Loucy (cell line): Measurements from ENCODE around the gene FBXO44.

Source experiments
- H2AFZ ChIP-seq: fragments of 200-600 bp; sonication (generic); 2 replicates; pipeline ENCODE4 v1.6.0; 2016; ENCODE audit warnings: antibody characterized with exemption, mild to moderate bottlenecking, low read length, moderate library complexity
- H3F3A ChIP-seq: fragments of 200-600 bp; 2 replicates; pipeline ENCODE4 v1.6.0; 2016; ENCODE audit warnings: antibody characterized with exemption, low read depth, mild to moderate bottlenecking
- H3K27me3 ChIP-seq: fragments of 200-600 bp; sonication (generic); 2 replicates; pipeline ENCODE4 v1.6.1; 2014; ENCODE audit warnings: low read length, mild to moderate bottlenecking; ENCODE audit not compliant: insufficient read depth, poor library complexity, severe bottlenecking
- H3K36me3 ChIP-seq: fragments of 200-600 bp; sonication (generic); 2 replicates; pipeline ENCODE4 v1.6.1; 2016; ENCODE audit warnings: low read length; ENCODE audit not compliant: insufficient read depth
- H3K4me1 ChIP-seq: fragments of 200-600 bp; sonication (generic); 2 replicates; pipeline ENCODE4 v1.5.1; 2014; ENCODE audit warnings: low read length, mild to moderate bottlenecking; ENCODE audit not compliant: insufficient read depth, poor library complexity, severe bottlenecking
- H3K4me2 ChIP-seq: fragments of 200-600 bp; sonication (generic); 2 replicates; pipeline ENCODE4 v1.6.0; 2014; ENCODE audit warnings: antibody characterized with exemption, low read length, low read depth, mild to moderate bottlenecking; ENCODE audit not compliant: poor library complexity, severe bottlenecking
- H3K4me3 ChIP-seq: fragments of 200-600 bp; sonication (generic); 2 replicates; pipeline ENCODE4 v1.5.1; 2014; ENCODE audit warnings: low read length, mild to moderate bottlenecking, mixed read lengths; ENCODE audit not compliant: poor library complexity, severe bottlenecking
- H3K79me2 ChIP-seq: fragments of 200-600 bp; sonication (generic); 2 replicates; pipeline ENCODE4 v1.6.1; 2014; ENCODE audit warnings: low read length; ENCODE audit not compliant: insufficient read depth
- H3K9ac ChIP-seq: fragments of 200-600 bp; sonication (generic); 2 replicates; pipeline ENCODE4 v1.6.0; 2014; ENCODE audit warnings: mild to moderate bottlenecking, low read depth, low read length, moderate library complexity; ENCODE audit not compliant: poor library complexity, severe bottlenecking
- H3K9me2 ChIP-seq: fragments of 200-600 bp; sonication (generic); replicated peaks from 2 replicates; pipeline ENCODE4 v1.6.1; 2016; ENCODE audit warnings: low read depth, low read length, mixed read lengths
- H3K9me3 ChIP-seq: fragments of 200-600 bp; sonication (generic); 2 replicates; pipeline ENCODE4 v1.6.1; 2014; ENCODE audit warnings: mild to moderate bottlenecking, antibody characterized with exemption, low read length, low read depth; ENCODE audit not compliant: insufficient read depth
- H4K20me1 ChIP-seq: fragments of 200-600 bp; sonication (generic); 2 replicates; pipeline ENCODE4 v1.6.0; 2014; ENCODE audit warnings: antibody characterized with exemption, low read length, mild to moderate bottlenecking; ENCODE audit not compliant: insufficient read depth, poor library complexity, severe bottlenecking
- CTCF ChIP-seq: fragments of 200-600 bp; sonication (generic); conservative IDR thresholded peaks from 2 replicates; pipeline ENCODE4 v1.5.1; 2014; ENCODE audit warnings: mild to moderate bottlenecking, antibody characterized with exemption, low read length
- EZH2phosphoT487 ChIP-seq: fragments of 200-600 bp; IDR thresholded peaks from 2 replicates; pipeline ENCODE4 v1.6.1; 2018; ENCODE audit warnings: antibody characterized with exemption, mild to moderate bottlenecking, moderate library complexity, borderline replicate concordance

The FBXO44 gene

GRCh38 chr1:11653861-11654136 lies 878 bp upstream of the FBXO44 start:
- no peaks in the 10 kb centered on the region for H3K79me2 ChIP-seq
- H3K9me2 ChIP-seq = no peaks in the 10 kb centered on the region
- H3K9me3 ChIP-seq = no peaks in the 10 kb centered on the region
- H3K36me3 ChIP-seq = no peaks in the 10 kb centered on the region
- H3F3A ChIP-seq = no peaks in the 10 kb centered on the region; the same call in 1 of the 2 replicates
- H3K4me3 ChIP-seq = no peak overlapping the region
- no peak overlapping the region for H3K4me2 ChIP-seq
- H3K4me1 ChIP-seq = peaks cover 10% of the 10 kb centered on the region
- no peaks in the 10 kb centered on the region for H4K20me1 ChIP-seq
- no peak for TF ChIP-seq CTCF
- TF ChIP-seq EZH2phosphoT487 = no peak
- no peaks in the 10 kb centered on the region for H3K27me3 ChIP-seq
- H2AFZ ChIP-seq = no peak overlapping the region
- no peak overlapping the region for H3K9ac ChIP-seq

GRCh38 chr1:11654939-11655808 lies 497 bp downstream of the FBXO44 start:
- Histone ChIP-seq H3K9me2 (no peaks in the 10 kb centered on the region), H3K27me3 (no peaks in the 10 kb centered on the region)

GRCh38 chr1:11657654-11658053 lies 3.0 kb downstream of the FBXO44 start:
- no peak overlapping the region for H3K4me3 ChIP-seq
- H3K79me2 ChIP-seq = no peaks in the 10 kb centered on the region
- H3K9ac ChIP-seq = no peak overlapping the region
- no peak for TF ChIP-seq CTCF
- TF ChIP-seq EZH2phosphoT487 = no peak
- no peaks in the 10 kb centered on the region for H3K27me3 ChIP-seq
- no peaks in the 10 kb centered on the region; the same call in 1 of the 2 replicates for H3F3A ChIP-seq
- H4K20me1 ChIP-seq = no peaks in the 10 kb centered on the region
- H3K9me3 ChIP-seq = no peaks in the 10 kb centered on the region
- no peaks in the 10 kb centered on the region for H3K36me3 ChIP-seq
- H2AFZ ChIP-seq = no peak overlapping the region
- H3K4me2 ChIP-seq = no peak overlapping the region
- peaks cover 10% of the 10 kb centered on the region for H3K4me1 ChIP-seq
- no peaks in the 10 kb centered on the region for H3K9me2 ChIP-seq

More at GRCh38 chr1:11654939-11655808, 497 bp downstream of the FBXO44 start:
- no peaks in the 10 kb centered on the region for H3K79me2 ChIP-seq
- H3K4me2 ChIP-seq = peak overlapping the region; percentile 70
- peaks cover 10% of the 10 kb centered on the region for H3K4me1 ChIP-seq
- peak overlapping the region; percentile 68 for H3K4me3 ChIP-seq
- H2AFZ ChIP-seq = no peak overlapping the region
- no peaks in the 10 kb centered on the region for H3K36me3 ChIP-seq
- H3K9ac ChIP-seq = peak overlapping the region; percentile 43
- no peaks in the 10 kb centered on the region; the same call in 1 of the 2 replicates for H3F3A ChIP-seq
- TF ChIP-seq EZH2phosphoT487 (no peak), CTCF (no peak)
- H3K9me3 ChIP-seq = no peaks in the 10 kb centered on the region
- H4K20me1 ChIP-seq = no peaks in the 10 kb centered on the region
